Epithelial cell of proximal tubule (primary cell): ENCODE results near the gene TTC28. TPM values are rescaled to one million over a fixed set of nuclear protein-coding genes. Genes with fewer than 3 reads are reported as not detected.
"Not testable (repeated sequence)": the region's sequence is repeated elsewhere in the genome, so short reads cannot be mapped to it uniquely, and the experiment has no call there.

Experiments
- DNase-seq: peaks from one replicate; pipeline ENCODE4 v3.0.0-alpha.2; 2011; ENCODE audit warnings: low read depth
- H3K4me3 ChIP-seq: 2 replicates; pipeline ENCODE4 v1.5.1; 2011; ENCODE audit warnings: low read depth, mild to moderate bottlenecking, low read length
- total RNA-seq: library from RNA; depleted of rRNA; stranded (reverse); fragments of >200 nt; gene quantifications from 2 replicates; pipeline ENCODE4 v1.2.3, GENCODE V29; 2015
- TF ChIP-seq, protein P1 (sequence below): conservative IDR thresholded peaks from 2 replicates; pipeline ENCODE4 v1.5.1; 2012; ENCODE audit warnings: low read depth, mild to moderate bottlenecking, low read length

The TTC28 gene
- total RNA-seq, 1 donor from 2014 or later, result 3.7 TPM

DNA sequence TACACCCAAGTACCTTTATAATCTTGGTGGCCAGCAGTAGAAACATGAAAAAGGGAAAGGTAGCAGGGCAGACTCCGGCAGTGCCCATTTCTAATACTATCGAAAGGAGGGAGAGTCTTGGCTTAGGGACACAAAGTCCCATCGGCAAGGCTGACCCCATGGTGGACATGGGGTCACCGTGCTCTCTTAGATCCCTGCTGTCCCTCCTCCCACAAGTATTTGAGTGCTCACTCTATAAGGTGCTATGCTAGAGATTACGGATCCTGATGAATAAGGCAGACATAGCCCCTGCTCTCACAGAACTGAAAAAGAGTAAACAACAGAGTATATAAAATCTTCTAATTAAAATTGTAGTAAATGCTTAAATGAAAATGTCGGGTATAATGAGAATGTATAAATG, 588.2 kb downstream of the TTC28 start:
- TF ChIP-seq, protein P1, sequence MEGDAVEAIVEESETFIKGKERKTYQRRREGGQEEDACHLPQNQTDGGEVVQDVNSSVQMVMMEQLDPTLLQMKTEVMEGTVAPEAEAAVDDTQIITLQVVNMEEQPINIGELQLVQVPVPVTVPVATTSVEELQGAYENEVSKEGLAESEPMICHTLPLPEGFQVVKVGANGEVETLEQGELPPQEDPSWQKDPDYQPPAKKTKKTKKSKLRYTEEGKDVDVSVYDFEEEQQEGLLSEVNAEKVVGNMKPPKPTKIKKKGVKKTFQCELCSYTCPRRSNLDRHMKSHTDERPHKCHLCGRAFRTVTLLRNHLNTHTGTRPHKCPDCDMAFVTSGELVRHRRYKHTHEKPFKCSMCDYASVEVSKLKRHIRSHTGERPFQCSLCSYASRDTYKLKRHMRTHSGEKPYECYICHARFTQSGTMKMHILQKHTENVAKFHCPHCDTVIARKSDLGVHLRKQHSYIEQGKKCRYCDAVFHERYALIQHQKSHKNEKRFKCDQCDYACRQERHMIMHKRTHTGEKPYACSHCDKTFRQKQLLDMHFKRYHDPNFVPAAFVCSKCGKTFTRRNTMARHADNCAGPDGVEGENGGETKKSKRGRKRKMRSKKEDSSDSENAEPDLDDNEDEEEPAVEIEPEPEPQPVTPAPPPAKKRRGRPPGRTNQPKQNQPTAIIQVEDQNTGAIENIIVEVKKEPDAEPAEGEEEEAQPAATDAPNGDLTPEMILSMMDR, result no peak
- no peak for DNase-seq

GRCh38 chr22:28089541-28089940, 590.1 kb downstream of the TTC28 start:
- DNase-seq, H3K4me3 ChIP-seq: not testable (repeated sequence)

More for the DNA sequence above, 588.2 kb downstream of the TTC28 start:
- no peak overlapping the region for H3K4me3 ChIP-seq

GRCh38 chr22:28077166-28077565, 602.5 kb downstream of the TTC28 start:
- DNase-seq, result no peak
- H3K4me3 ChIP-seq, result no peak overlapping the region
- TF ChIP-seq, protein P1, result no peak

GRCh38 chr22:28075358-28075981, 604.2 kb downstream of the TTC28 start:
- H3K4me3 ChIP-seq, result no peak overlapping the region
- DNase-seq, result peak; percentile 64
- TF ChIP-seq, protein P1, result no peak

DNA sequence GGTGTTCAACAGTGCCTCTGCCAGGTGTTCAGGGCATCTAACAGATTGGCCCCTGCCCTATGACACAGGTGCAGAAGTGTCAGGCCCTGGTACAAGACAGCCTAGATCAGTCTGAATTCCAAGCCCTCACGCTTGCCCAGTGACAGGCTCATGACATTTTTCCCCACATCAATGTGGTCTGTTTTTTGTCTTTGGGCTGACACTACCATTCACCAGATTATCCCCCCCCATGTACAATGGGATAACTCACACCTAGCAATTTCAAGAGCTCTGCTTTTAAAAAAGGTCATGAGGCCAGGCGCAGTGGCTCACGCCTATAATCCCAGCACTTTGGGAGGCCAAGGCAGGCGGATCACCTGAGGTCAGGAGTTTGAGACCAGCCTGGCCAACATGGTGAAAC, 605.1 kb downstream of the TTC28 start:
- TF ChIP-seq, protein P1, result no peak
- no peak for DNase-seq
- no peak overlapping the region for H3K4me3 ChIP-seq

DNA sequence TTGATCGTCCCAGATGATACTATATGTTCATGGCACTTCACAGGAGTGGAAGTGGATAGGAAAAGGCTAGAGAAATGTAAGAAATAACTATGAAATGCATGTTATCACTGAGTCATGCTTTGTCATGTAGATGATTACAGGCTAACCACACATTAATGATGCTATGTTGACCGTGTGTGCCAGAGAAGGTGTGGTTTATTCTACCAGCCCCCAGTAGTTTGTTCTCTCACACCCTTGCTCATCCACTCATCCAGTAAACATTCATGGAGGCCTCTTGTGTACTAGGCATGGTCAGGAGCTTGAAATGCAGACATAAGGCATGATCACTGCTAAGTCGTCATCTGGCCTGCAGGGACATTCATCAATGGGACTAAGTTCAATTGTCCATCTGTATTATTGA, 607.6 kb downstream of the TTC28 start:
- no peak overlapping the region for H3K4me3 ChIP-seq

DNA sequence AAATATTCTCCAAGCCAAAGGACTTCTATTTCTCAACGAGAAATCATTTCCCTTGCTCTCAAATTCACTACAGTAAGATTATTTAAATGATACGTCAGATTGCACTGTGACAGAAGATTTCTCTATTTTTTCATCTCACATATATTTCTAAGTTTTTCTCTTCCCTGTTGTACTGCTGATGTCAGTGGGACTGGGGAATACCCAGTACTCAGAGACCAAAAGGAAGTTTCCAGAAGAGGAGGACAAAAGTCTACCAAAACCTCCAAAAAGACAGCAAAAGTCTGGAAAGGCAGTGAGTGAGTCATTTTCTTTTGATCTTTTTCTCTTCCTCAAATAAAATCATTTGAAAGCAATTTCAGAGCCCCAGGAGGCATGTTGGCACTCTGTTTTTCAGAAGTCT, 610.8 kb downstream of the TTC28 start:
- DNase-seq, result no peak
- no peak overlapping the region for H3K4me3 ChIP-seq
- TF ChIP-seq, protein P1, result no peak

More for the DNA sequence above, 607.6 kb downstream of the TTC28 start:
- DNase-seq, result no peak
- TF ChIP-seq, protein P1, result no peak
